MM.1S (cell line): ENCODE data around the gene TSPAN5.

ENCODE experiments used
- CTCF ChIP-seq: fragments of 300-600 bp; sonication (generic); IDR thresholded peaks from 2 replicates; pipeline ENCODE4 v1.5.1; 2016; ENCODE audit warnings: antibody characterized with exemption, low read length, mixed read lengths
- EZH2 ChIP-seq: fragments of 300-600 bp; sonication (generic); optimal IDR thresholded peaks from 2 replicates; pipeline ENCODE3; 2017; ENCODE audit warnings: low read depth, mild to moderate bottlenecking, antibody characterized with exemption, low read length, mixed read lengths

- TF ChIP-seq CTCF (no peak), EZH2 (no peak)
Observed at GRCh38 chr4:98516441-98517217, 141.8 kb downstream of the TSPAN5 start.
